OCI-LY1 (cell line): Measurements from ENCODE around the gene FAM53B.

ENCODE experiments used
- CTCF ChIP-seq: fragments of 200-600 bp; sonication (generic), shearing (Covaris generic); IDR thresholded peaks from 2 replicates; pipeline ENCODE4 v1.5.1; 2017; ENCODE audit warnings: mild to moderate bottlenecking, antibody characterized with exemption, low read length, moderate library complexity, mixed read lengths
- EZH2 ChIP-seq: fragments of 200-600 bp; sonication (generic), shearing (Covaris generic); IDR thresholded peaks from 2 replicates; pipeline ENCODE4 v1.8.0; 2017; ENCODE audit warnings: borderline replicate concordance, mixed run types, mild to moderate bottlenecking, antibody characterized with exemption, low read length, moderate library complexity, mixed read lengths

- TF ChIP-seq CTCF (no peak), EZH2 (no peak)
Measured at GRCh38 chr10:124731551-124731950, 12.6 kb downstream of the FAM53B start.
